Osteocyte (in vitro differentiated cells): ENCODE measurements around the gene MKI67. TPM values are rescaled to one million over a fixed set of nuclear protein-coding genes. Genes with fewer than 3 reads are reported as not detected.

Experiments
- DNase-seq: peaks from one replicate; pipeline ENCODE4 v3.0.0; 2021; ENCODE audit warnings: mixed read lengths; ENCODE audit not compliant: unreplicated experiment; ENCODE audit errors: extremely low spot score
- H3K27ac Mint-ChIP-seq: one replicate; pipeline ENCODE4 v1.8.0; 2021; ENCODE audit warnings: mild to moderate bottlenecking, mixed read lengths; ENCODE audit not compliant: unreplicated experiment
- H3K27me3 Mint-ChIP-seq: one replicate; pipeline ENCODE4 v1.8.0; 2021; ENCODE audit warnings: mixed read lengths; ENCODE audit not compliant: unreplicated experiment
- H3K36me3 Mint-ChIP-seq: one replicate; pipeline ENCODE4 v1.8.0; 2021; ENCODE audit warnings: mixed read lengths; ENCODE audit not compliant: unreplicated experiment
- H3K4me1 Mint-ChIP-seq: one replicate; pipeline ENCODE4 v1.8.0; 2021; ENCODE audit warnings: mixed read lengths; ENCODE audit not compliant: unreplicated experiment
- H3K4me3 Mint-ChIP-seq: one replicate; pipeline ENCODE4 v1.8.0; 2021; ENCODE audit warnings: mild to moderate bottlenecking, moderate library complexity, mixed read lengths; ENCODE audit not compliant: unreplicated experiment
- H3K9me3 Mint-ChIP-seq: one replicate; pipeline ENCODE4 v1.8.0; 2021; ENCODE audit warnings: mixed read lengths; ENCODE audit not compliant: unreplicated experiment
- CTCF ChIP-seq: fragments of 200-600 bp; sonication (generic); IDR thresholded peaks from 2 replicates; pipeline ENCODE4 v1.5.0; 2021; ENCODE audit warnings: antibody characterized with exemption, mild to moderate bottlenecking, moderate library complexity
- total RNA-seq: library from RNA; stranded (reverse); gene quantifications from 2 replicates; pipeline ENCODE4 v1.2.1, GENCODE V29; 2021

The MKI67 gene
- total RNA-seq, 1 donor from 2014 or later, result 19.3 TPM

GRCh38 chr10:128060341-128061250 is 65.6 kb downstream of the MKI67 start:
- Mint-ChIP-seq H3K27me3 (peaks cover 5% of the 10 kb centered on the region), H3K27ac (no peak overlapping the region), H3K4me3 (no peak overlapping the region), H3K4me1 (peaks cover 6% of the 10 kb centered on the region), H3K9me3 (no peaks in the 10 kb centered on the region), H3K36me3 (no peaks in the 10 kb centered on the region)
- DNase-seq, result no peak
- TF ChIP-seq CTCF, result no peak

GRCh38 chr10:128059982-128060293 is 66.3 kb downstream of the MKI67 start:
- peaks cover 5% of the 10 kb centered on the region for H3K27me3 Mint-ChIP-seq
- no peak for TF ChIP-seq CTCF
- no peaks in the 10 kb centered on the region for H3K9me3 Mint-ChIP-seq
- H3K4me3 Mint-ChIP-seq, result no peak overlapping the region
- no peaks in the 10 kb centered on the region for H3K36me3 Mint-ChIP-seq
- H3K27ac Mint-ChIP-seq, result no peak overlapping the region
- DNase-seq, result no peak
- H3K4me1 Mint-ChIP-seq, result peaks cover 6% of the 10 kb centered on the region

GRCh38 chr10:128059266-128059981 is 66.8 kb downstream of the MKI67 start:
- peaks cover 4% of the 10 kb centered on the region for H3K4me1 Mint-ChIP-seq
- H3K36me3 Mint-ChIP-seq, result no peaks in the 10 kb centered on the region
- H3K27me3 Mint-ChIP-seq, result peaks cover 5% of the 10 kb centered on the region
- TF ChIP-seq CTCF, result no peak
- DNase-seq, result no peak
- H3K27ac Mint-ChIP-seq, result no peak overlapping the region
- no peaks in the 10 kb centered on the region for H3K9me3 Mint-ChIP-seq
- H3K4me3 Mint-ChIP-seq, result no peak overlapping the region

- DNase-seq, result no peak
- Mint-ChIP-seq H3K27me3 (peaks cover 5% of the 10 kb centered on the region), H3K27ac (no peak overlapping the region), H3K9me3 (no peaks in the 10 kb centered on the region), H3K4me1 (peaks cover 3% of the 10 kb centered on the region), H3K4me3 (no peak overlapping the region), H3K36me3 (no peaks in the 10 kb centered on the region)
- no peak for TF ChIP-seq CTCF
Measured at GRCh38 chr10:128058750-128059134, 67.5 kb downstream of the MKI67 start.

- Mint-ChIP-seq H3K9me3 (no peaks in the 10 kb centered on the region), H3K27ac (no peak overlapping the region), H3K36me3 (no peaks in the 10 kb centered on the region), H3K27me3 (no peaks in the 10 kb centered on the region), H3K4me3 (no peak overlapping the region), H3K4me1 (peaks cover 3% of the 10 kb centered on the region)
- no peak for DNase-seq
- no peak for TF ChIP-seq CTCF
Measured at GRCh38 chr10:128058106-128058749, 68.0 kb downstream of the MKI67 start.
